ENCODE measurements around the gene CDIP1. TPM values are rescaled to one million over a fixed set of nuclear protein-coding genes. Genes with fewer than 3 reads are reported as not detected.

CDIP1 gene
- total and polyA plus RNA-seq, 2 of the 8 experiments (the other 6 are each of a cell fraction or from before 2014, with no cell fraction given) = 56.6 to 76.3 TPM

DNA sequence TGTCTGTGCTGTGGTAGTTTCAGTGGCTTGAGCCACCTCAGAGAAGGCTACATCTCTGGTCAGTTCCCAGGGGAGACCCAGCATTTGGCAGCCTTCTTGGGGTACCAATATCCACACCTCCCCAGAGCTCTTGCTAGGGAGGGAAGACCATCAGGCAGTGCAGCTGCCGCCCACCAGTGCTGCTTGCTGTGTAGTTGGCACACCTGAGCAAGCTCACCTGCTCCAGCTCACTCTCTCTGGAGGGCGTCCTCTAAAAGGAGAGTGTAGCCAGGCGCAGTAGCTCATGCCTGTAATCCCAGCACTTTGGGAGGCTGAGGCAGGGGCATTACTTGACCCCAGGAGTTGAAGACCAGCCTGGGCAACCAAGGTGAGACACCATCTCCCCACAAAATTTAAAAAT lies 29.8 kb downstream of the CDIP1 start (continued):
- TF ChIP-seq, protein P1, sequence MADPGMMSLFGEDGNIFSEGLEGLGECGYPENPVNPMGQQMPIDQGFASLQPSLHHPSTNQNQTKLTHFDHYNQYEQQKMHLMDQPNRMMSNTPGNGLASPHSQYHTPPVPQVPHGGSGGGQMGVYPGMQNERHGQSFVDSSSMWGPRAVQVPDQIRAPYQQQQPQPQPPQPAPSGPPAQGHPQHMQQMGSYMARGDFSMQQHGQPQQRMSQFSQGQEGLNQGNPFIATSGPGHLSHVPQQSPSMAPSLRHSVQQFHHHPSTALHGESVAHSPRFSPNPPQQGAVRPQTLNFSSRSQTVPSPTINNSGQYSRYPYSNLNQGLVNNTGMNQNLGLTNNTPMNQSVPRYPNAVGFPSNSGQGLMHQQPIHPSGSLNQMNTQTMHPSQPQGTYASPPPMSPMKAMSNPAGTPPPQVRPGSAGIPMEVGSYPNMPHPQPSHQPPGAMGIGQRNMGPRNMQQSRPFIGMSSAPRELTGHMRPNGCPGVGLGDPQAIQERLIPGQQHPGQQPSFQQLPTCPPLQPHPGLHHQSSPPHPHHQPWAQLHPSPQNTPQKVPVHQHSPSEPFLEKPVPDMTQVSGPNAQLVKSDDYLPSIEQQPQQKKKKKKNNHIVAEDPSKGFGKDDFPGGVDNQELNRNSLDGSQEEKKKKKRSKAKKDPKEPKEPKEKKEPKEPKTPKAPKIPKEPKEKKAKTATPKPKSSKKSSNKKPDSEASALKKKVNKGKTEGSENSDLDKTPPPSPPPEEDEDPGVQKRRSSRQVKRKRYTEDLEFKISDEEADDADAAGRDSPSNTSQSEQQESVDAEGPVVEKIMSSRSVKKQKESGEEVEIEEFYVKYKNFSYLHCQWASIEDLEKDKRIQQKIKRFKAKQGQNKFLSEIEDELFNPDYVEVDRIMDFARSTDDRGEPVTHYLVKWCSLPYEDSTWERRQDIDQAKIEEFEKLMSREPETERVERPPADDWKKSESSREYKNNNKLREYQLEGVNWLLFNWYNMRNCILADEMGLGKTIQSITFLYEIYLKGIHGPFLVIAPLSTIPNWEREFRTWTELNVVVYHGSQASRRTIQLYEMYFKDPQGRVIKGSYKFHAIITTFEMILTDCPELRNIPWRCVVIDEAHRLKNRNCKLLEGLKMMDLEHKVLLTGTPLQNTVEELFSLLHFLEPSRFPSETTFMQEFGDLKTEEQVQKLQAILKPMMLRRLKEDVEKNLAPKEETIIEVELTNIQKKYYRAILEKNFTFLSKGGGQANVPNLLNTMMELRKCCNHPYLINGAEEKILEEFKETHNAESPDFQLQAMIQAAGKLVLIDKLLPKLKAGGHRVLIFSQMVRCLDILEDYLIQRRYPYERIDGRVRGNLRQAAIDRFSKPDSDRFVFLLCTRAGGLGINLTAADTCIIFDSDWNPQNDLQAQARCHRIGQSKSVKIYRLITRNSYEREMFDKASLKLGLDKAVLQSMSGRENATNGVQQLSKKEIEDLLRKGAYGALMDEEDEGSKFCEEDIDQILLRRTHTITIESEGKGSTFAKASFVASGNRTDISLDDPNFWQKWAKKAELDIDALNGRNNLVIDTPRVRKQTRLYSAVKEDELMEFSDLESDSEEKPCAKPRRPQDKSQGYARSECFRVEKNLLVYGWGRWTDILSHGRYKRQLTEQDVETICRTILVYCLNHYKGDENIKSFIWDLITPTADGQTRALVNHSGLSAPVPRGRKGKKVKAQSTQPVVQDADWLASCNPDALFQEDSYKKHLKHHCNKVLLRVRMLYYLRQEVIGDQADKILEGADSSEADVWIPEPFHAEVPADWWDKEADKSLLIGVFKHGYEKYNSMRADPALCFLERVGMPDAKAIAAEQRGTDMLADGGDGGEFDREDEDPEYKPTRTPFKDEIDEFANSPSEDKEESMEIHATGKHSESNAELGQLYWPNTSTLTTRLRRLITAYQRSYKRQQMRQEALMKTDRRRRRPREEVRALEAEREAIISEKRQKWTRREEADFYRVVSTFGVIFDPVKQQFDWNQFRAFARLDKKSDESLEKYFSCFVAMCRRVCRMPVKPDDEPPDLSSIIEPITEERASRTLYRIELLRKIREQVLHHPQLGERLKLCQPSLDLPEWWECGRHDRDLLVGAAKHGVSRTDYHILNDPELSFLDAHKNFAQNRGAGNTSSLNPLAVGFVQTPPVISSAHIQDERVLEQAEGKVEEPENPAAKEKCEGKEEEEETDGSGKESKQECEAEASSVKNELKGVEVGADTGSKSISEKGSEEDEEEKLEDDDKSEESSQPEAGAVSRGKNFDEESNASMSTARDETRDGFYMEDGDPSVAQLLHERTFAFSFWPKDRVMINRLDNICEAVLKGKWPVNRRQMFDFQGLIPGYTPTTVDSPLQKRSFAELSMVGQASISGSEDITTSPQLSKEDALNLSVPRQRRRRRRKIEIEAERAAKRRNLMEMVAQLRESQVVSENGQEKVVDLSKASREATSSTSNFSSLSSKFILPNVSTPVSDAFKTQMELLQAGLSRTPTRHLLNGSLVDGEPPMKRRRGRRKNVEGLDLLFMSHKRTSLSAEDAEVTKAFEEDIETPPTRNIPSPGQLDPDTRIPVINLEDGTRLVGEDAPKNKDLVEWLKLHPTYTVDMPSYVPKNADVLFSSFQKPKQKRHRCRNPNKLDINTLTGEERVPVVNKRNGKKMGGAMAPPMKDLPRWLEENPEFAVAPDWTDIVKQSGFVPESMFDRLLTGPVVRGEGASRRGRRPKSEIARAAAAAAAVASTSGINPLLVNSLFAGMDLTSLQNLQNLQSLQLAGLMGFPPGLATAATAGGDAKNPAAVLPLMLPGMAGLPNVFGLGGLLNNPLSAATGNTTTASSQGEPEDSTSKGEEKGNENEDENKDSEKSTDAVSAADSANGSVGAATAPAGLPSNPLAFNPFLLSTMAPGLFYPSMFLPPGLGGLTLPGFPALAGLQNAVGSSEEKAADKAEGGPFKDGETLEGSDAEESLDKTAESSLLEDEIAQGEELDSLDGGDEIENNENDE (IDR thresholded peaks at IDR 0.05; ENCODE audit: insufficient replicate concordance, low read length) = no peak
- TF ChIP-seq SP2 (IDR thresholded peaks at IDR 0.05; ENCODE audit: low read length) = no peak
- no peak for TF ChIP-seq TAF1 (IDR thresholded peaks at IDR 0.05; ENCODE audit: low read depth, low read length)
- no peak for TF ChIP-seq CHD1 (IDR thresholded peaks at IDR 0.05; ENCODE audit: low read depth, low read length)
- no peak for TF ChIP-seq HDAC6 (IDR thresholded peaks at IDR 0.05; ENCODE audit: low read depth, low read length)
- no peak for TF ChIP-seq RFX5 (IDR thresholded peaks at IDR 0.05; ENCODE audit: borderline replicate concordance, low read depth, low read length)
- no peak for TF ChIP-seq RBBP5 (IDR thresholded peaks at IDR 0.05; ENCODE audit: borderline replicate concordance, low read depth, low read length)
- no peak for TF ChIP-seq EGR1 (IDR thresholded peaks at IDR 0.05; ENCODE audit: borderline replicate concordance, low read depth, low read length)

All from H1 (cell line).